ENCODE measurements around the gene CD1D. TPM values are rescaled to one million over a fixed set of nuclear protein-coding genes. Genes with fewer than 3 reads are reported as not detected.

Gene CD1D
- 9.5 TPM for total RNA-seq

GRCh38 chr1:158180741-158181576, at the start of gene CD1D:
Gene CD1D, plus strand, starts transcription at chr1:158180895. Its CDS starts 207 bp downstream, at chr1:158181102.
- DNase-seq (ENCODE audit: low spot score) (peak; percentile 64), ATAC-seq (peak; percentile 55)

GRCh38 chr1:158131217-158131616, 49.5 kb upstream of the CD1D start:
- DNase-seq (ENCODE audit: low spot score) (no peak), ATAC-seq (no peak)

GRCh38 chr1:158140764-158141192, 39.9 kb upstream of the CD1D start:
- ATAC-seq, result no peak
- no peak for DNase-seq (ENCODE audit: low spot score)

GRCh38 chr1:158145173-158145719, 35.4 kb upstream of the CD1D start:
- DNase-seq (ENCODE audit: low spot score), result peak; percentile 63
- ATAC-seq, result peak; percentile 16

- no peak for ATAC-seq
- no peak for DNase-seq (ENCODE audit: low spot score)
Measured at GRCh38 chr1:158146165-158146564, 34.5 kb upstream of the CD1D start.

GRCh38 chr1:158146739-158147138, 34.0 kb upstream of the CD1D start:
- no peak for DNase-seq (ENCODE audit: low spot score)
- no peak for ATAC-seq

GRCh38 chr1:158147401-158147800, 33.3 kb upstream of the CD1D start:
- ATAC-seq, result no peak
- no peak for DNase-seq (ENCODE audit: low spot score)

GRCh38 chr1:158147869-158148268, 32.8 kb upstream of the CD1D start:
- no peak for ATAC-seq

GRCh38 chr1:158148468-158148867, 32.2 kb upstream of the CD1D start:
- ATAC-seq (no peak), DNase-seq (ENCODE audit: low spot score) (no peak)

More at GRCh38 chr1:158147869-158148268, 32.8 kb upstream of the CD1D start:
- DNase-seq (ENCODE audit: low spot score), result no peak

- DNase-seq (ENCODE audit: low spot score) (no peak), ATAC-seq (peak; percentile 6)
Measured at GRCh38 chr1:158149175-158149574, 31.5 kb upstream of the CD1D start.

GRCh38 chr1:158149577-158150269, 31.0 kb upstream of the CD1D start:
- peak; percentile 98 for ATAC-seq
- peak; percentile 97 for DNase-seq (ENCODE audit: low spot score)

GRCh38 chr1:158150523-158150922, 30.2 kb upstream of the CD1D start:
- DNase-seq (ENCODE audit: low spot score) (no peak), ATAC-seq (no peak)

- ATAC-seq, result no peak
Measured at GRCh38 chr1:158153179-158153578, 27.5 kb upstream of the CD1D start.

GRCh38 chr1:158153746-158154444, 26.8 kb upstream of the CD1D start:
- DNase-seq (ENCODE audit: low spot score) (no peak), ATAC-seq (no peak)

More at GRCh38 chr1:158153179-158153578, 27.5 kb upstream of the CD1D start:
- DNase-seq (ENCODE audit: low spot score), result no peak

GRCh38 chr1:158154501-158154900, 26.2 kb upstream of the CD1D start:
- ATAC-seq (no peak), DNase-seq (ENCODE audit: low spot score) (no peak)

- ATAC-seq (no peak), DNase-seq (ENCODE audit: low spot score) (no peak)
Measured at GRCh38 chr1:158155673-158156072, 25.0 kb upstream of the CD1D start.

- no peak for ATAC-seq
Measured at GRCh38 chr1:158159597-158159996, 21.1 kb upstream of the CD1D start.

GRCh38 chr1:158161446-158161845, 19.2 kb upstream of the CD1D start:
- no peak for ATAC-seq
- no peak for DNase-seq (ENCODE audit: low spot score)

More at GRCh38 chr1:158159597-158159996, 21.1 kb upstream of the CD1D start:
- DNase-seq (ENCODE audit: low spot score), result no peak

- ATAC-seq (no peak), DNase-seq (ENCODE audit: low spot score) (no peak)
Measured at GRCh38 chr1:158163000-158163947, 17.4 kb upstream of the CD1D start.

- ATAC-seq, result no peak
- DNase-seq (ENCODE audit: low spot score), result no peak
Measured at GRCh38 chr1:158169105-158169504, 11.6 kb upstream of the CD1D start.
